Right lobe of liver (tissue), 4 donors: ENCODE measurements around the gene DST.

Source experiments
- POLR2A ChIP-seq: fragments of 450-650 bp; IDR thresholded peaks from one replicate; pipeline ENCODE4 v1.6.1; 2017; ENCODE audit warnings: antibody characterized with exemption, mild to moderate bottlenecking
- TF ChIP-seq, protein P1 (sequence below), 4 donors: fragments of 200-600 bp in 3 of 4; fragments of 450-650 bp in 1 of 4; IDR thresholded peaks; one replicate each; pipeline versions ENCODE4 v1.5.1 to v1.8.0; 2016 to 2022; ENCODE audit warnings: antibody characterized with exemption in 4 of 4, mild to moderate bottlenecking in 2 of 4
- donor health status: DM: no; HTN: no; CAD: no.
- donor health status: DM: no; HTN: no; CAD: no.
- donor health status: DM: no; HTN: yes; CAD: no.

DNA sequence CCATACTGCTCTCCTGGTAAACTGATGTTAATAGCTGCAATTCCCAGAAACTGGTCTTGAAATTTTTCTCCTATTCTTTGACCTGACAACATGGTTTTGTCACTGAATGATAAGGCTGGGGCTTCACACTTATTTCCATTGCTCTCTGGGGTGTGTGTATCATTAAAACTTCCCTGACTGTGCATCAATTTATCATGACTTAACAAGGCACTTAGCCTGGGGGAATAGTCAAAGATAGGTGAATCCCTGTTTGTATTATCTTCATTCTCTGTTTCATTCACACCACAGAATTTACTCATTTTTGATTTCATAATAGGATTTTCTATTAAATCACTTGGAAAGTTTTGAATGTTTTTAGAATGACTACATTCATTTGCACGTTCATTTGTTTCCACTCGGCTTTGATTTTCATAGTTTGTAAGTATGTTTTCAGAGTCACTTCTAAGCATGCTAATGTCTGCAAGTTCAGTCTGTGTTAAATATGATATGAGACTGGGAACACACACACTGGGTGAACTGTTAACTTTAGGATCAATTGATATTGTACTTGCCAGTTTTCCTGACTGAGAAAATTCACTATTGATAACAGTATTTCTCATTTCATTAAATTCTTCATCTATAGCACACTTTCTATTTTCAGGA, 35.5 kb downstream of the DST start:
- TF ChIP-seq POLR2A, result no peak
- TF ChIP-seq, protein P1, sequence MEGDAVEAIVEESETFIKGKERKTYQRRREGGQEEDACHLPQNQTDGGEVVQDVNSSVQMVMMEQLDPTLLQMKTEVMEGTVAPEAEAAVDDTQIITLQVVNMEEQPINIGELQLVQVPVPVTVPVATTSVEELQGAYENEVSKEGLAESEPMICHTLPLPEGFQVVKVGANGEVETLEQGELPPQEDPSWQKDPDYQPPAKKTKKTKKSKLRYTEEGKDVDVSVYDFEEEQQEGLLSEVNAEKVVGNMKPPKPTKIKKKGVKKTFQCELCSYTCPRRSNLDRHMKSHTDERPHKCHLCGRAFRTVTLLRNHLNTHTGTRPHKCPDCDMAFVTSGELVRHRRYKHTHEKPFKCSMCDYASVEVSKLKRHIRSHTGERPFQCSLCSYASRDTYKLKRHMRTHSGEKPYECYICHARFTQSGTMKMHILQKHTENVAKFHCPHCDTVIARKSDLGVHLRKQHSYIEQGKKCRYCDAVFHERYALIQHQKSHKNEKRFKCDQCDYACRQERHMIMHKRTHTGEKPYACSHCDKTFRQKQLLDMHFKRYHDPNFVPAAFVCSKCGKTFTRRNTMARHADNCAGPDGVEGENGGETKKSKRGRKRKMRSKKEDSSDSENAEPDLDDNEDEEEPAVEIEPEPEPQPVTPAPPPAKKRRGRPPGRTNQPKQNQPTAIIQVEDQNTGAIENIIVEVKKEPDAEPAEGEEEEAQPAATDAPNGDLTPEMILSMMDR (IDR thresholded peaks at IDR 0.05), result no peak
